ENCODE results near the gene MAPK8IP2.

- TF ChIP-seq CTCF (optimal IDR thresholded peaks at IDR 0.05 in 1 of 3, IDR thresholded peaks at IDR 0.05 in 1 of 3, conservative IDR thresholded peaks at IDR 0.05 in 1 of 3; ENCODE audit: extremely low read depth in 1 of 3, insufficient read depth in 2 of 3, low read length in 3 of 3): no peak
- no peak for TF ChIP-seq EZH2 (IDR thresholded peaks at IDR 0.05; ENCODE audit: low read length)
Observed at GRCh38 chr22:50573491-50574382, 26.9 kb upstream of the MAPK8IP2 start.

Data from keratinocyte (primary cell).